Stomach (tissue), 4 donors: Measurements from ENCODE around the gene RAMP1.

Experiments
- CTCF ChIP-seq, 7 experiments: fragments of 450-650 bp in 4 of 7; fragments of 200-600 bp in 3 of 7; sonication (generic) in 3 of 7; IDR thresholded peaks; one replicate each; pipeline ENCODE4 v1.5.1; 2016 to 2019; ENCODE audit warnings: antibody characterized with exemption in 7 of 7, control low read depth in 2 of 7, mild to moderate bottlenecking in 1 of 7
- EP300 ChIP-seq: sonication (generic); formaldehyde crosslinking; IDR thresholded peaks from one replicate; pipeline ENCODE4 v1.6.1; 2017; ENCODE audit warnings: antibody characterized with exemption
- POLR2A ChIP-seq, 4 donors: fragments of 450-650 bp; IDR thresholded peaks; one replicate each; pipeline ENCODE4 v1.6.1; 2016; ENCODE audit warnings: antibody characterized with exemption in 4 of 4, control low read depth in 2 of 4, mild to moderate bottlenecking in 1 of 4, moderate library complexity in 1 of 4
- POLR2AphosphoS5 ChIP-seq, 3 donors: sonication (generic); formaldehyde crosslinking; IDR thresholded peaks; one replicate each; pipeline ENCODE4 v1.6.1; 2016; ENCODE audit warnings: antibody characterized with exemption in 3 of 3

GRCh38 chr2:237896956-237897355 is 37.5 kb downstream of the RAMP1 start:
- TF ChIP-seq CTCF (IDR thresholded peaks at IDR 0.05), result no peak
- TF ChIP-seq POLR2A (IDR thresholded peaks at IDR 0.05), result no peak
- TF ChIP-seq EP300, result no peak
- no peak for TF ChIP-seq POLR2AphosphoS5 (IDR thresholded peaks at IDR 0.05)
